ENCODE data around the gene ARHGEF17.

DNA sequence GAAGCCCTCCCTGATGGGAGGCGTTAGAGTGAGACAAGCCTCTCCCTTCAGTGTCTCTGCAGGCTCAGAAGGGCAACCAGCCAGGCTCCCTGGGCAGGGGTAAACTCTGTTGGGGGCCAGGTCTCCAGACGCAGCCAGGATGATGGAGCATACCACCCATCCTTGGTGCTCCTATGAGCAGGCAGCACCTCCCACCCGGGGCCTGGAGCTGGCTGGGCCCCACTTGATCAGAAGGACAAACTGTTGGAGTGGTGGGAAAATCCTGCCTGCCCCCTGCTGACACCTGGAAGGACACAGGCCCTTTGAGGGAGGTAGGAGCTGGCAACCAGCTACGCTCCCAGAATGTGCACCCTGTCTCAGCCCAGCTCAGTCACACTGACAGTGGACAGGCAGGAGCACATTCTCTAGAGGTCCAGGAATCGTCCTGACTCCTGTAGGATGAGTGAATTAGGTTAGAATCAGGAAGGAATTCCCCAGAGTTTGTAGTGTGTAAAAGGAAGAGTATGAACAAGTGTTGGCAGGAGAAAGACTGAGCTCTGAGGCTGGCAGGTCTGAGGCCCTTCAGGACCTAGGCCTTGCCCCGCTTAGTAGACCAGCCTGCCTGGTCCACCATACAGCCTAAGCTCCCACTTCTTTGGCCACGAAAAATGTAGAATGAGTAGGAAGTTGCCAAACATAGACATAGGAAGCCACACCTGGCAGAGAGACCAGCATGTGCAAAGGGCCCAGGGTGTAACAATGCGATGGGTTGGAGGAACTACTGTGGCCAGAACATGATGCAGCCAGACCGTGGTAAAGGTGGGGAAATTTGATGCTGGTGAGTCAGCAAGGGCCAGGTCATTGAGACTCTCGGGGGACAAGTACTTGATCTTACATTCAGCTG, 19.1 kb downstream of the ARHGEF17 start:
- TF ChIP-seq, protein P1, sequence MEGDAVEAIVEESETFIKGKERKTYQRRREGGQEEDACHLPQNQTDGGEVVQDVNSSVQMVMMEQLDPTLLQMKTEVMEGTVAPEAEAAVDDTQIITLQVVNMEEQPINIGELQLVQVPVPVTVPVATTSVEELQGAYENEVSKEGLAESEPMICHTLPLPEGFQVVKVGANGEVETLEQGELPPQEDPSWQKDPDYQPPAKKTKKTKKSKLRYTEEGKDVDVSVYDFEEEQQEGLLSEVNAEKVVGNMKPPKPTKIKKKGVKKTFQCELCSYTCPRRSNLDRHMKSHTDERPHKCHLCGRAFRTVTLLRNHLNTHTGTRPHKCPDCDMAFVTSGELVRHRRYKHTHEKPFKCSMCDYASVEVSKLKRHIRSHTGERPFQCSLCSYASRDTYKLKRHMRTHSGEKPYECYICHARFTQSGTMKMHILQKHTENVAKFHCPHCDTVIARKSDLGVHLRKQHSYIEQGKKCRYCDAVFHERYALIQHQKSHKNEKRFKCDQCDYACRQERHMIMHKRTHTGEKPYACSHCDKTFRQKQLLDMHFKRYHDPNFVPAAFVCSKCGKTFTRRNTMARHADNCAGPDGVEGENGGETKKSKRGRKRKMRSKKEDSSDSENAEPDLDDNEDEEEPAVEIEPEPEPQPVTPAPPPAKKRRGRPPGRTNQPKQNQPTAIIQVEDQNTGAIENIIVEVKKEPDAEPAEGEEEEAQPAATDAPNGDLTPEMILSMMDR (IDR thresholded peaks at IDR 0.05), result no peak
- TF ChIP-seq POLR2A (IDR thresholded peaks at IDR 0.05; ENCODE audit: low read depth), result no peak

Measured in esophagus muscularis mucosa (tissue), 3 donors.